GM21381 (cell line): Measurements from ENCODE around the gene H2AZ1.
"Not testable (repeated sequence)": the region's sequence is repeated elsewhere in the genome, so short reads cannot be mapped to it uniquely, and the experiment has no call there.

Experiments
- ATAC-seq: cut with Tn5 transposase; IDR thresholded peaks from one replicate; pipeline ENCODE4 v1.9.1; 2021; ENCODE audit warnings: mild to moderate bottlenecking, moderate library complexity; ENCODE audit not compliant: unreplicated experiment

H2AZ1 gene

DNA sequence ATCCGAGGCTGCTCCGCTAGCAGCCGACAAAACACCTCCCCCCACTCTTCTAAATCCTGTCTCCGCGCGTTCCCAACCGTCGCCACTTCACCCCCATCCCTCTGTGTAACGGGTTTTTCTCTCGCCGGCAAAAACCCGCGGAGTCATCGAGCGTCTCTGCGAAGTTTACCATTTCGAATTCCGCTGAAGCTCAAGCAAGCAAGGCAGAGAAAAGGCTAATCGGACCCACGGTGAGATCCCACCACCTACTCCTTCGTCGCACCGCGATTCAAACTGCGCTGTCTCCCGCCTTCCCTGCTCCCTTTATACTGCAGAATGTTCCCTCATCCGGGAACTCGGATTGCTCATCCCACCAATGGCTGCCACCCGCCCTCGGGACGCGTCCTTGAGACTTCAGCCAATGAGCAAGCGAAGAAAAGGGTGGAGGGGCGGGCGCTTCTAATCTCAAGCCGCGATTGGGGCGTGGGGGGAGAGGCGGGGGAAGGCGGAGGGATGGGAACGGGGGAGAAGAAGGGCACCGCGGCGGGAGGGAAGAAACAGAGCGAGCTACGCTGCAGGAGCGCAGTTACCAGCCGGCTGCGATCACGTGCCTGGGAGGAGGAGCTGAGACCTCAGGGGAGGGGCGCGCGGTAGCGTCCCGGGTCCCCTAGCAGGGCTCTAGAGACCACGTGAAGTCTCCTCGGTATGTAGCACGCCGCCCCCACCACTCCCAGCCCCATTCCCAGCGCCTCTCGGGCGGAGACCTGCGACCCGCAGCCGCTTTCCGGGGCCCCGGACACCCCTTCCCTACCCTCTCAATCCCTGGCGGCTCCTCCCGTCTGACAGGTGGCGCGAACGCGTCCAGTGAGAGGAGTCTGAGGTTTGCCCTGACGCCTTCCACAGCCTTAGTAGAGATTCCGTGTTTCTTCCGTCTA lies at the start of gene H2AZ1:
H2AZ1 (minus strand) TSS at position 277 of the 914 bp plus-strand sequence; CDS start at position 172, 105 bp downstream.
- ATAC-seq, result peak; percentile 54

DNA sequence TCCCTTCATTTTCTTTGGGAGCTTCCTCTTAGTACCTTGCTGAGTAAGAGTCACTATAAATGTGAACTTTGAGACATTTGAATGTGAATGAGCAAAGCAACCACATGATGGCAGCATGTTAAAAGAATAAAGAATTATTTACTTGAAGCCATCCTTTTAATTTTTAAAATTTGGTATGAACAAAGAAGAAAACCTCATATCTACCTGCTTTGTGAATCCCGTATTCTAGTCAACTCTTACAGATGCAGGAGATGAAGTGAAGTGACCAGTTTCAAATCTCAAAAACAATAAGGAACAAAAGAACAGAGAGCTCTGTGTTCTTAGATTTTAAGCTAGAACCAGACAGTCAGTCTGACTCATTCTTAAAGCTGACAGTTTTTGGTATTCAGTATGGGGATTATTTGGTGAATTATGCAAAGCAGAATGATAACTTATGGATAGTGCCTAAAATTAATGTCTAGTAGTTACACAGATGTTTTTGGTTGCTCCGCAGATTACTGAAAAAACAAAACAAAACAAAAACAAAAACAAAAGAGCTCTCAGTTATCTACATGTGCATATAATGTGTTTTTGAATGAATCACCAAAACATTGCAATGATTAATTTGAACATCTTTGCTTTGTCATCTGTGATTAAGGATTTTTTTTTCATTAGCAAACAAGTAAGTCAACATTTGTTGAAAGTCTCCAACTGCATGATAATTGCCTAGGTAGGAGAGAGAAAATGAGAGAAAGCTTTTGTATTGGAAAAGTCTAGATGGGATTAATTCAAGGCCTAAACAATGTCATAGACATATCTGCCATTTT lies 48.2 kb upstream of the H2AZ1 start:
- no peak for ATAC-seq

DNA sequence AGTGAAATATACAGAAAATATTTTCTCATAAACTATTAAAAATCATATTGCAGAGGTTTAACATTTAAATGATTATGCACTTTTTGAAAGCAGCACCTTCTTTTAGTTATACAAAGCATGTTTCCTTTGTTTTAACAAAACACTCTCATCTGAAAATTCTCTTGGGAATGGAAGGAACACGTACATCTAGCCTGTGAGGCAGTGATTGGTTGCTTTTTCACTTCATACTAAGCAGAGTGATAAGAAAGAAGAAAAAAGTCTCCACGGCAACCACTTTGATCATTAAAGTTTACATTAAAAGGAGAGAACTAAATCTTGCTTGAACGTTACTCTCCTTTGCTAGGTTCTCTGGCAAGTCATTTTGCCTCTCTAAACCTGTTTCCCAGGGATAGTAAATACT lies 41.7 kb upstream of the H2AZ1 start:
- ATAC-seq, result no peak

DNA sequence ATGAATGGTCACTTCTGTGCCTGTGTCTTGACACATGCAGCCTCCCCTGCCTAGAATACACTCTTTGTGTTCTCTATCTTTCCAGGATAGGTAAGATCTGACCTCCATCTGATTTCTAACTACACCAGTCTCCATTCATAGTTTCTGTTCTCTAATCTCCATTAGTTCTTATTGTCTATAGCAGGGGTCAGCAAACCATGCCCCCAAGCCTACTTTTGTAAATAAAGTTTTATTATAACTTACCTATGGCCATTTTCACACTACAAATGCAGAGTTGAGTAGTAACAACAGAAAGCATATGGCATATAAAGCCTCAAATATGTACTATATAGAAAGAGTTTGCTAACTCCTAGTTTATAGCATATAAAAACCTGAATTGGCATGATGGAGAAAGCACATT lies 37.6 kb upstream of the H2AZ1 start:
- no peak for ATAC-seq

DNA sequence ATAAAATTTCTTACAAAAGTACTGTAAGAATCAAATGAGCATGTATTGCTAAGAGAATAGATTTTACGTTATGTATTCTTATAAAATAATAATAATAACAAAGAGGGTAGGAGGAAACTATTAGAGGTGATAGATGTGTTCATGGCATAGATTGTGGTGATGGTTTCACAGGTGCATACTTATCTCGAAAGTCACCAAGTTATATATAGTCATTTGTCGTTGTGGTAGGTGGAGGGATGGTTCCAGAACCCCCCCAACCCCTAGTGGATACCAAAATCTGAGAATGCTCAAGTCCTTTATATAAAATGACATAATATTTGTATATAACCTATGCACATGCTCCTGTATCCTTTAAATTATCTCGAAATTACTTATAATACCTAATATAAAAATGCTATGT lies 36.7 kb upstream of the H2AZ1 start:
- ATAC-seq, result no peak

DNA sequence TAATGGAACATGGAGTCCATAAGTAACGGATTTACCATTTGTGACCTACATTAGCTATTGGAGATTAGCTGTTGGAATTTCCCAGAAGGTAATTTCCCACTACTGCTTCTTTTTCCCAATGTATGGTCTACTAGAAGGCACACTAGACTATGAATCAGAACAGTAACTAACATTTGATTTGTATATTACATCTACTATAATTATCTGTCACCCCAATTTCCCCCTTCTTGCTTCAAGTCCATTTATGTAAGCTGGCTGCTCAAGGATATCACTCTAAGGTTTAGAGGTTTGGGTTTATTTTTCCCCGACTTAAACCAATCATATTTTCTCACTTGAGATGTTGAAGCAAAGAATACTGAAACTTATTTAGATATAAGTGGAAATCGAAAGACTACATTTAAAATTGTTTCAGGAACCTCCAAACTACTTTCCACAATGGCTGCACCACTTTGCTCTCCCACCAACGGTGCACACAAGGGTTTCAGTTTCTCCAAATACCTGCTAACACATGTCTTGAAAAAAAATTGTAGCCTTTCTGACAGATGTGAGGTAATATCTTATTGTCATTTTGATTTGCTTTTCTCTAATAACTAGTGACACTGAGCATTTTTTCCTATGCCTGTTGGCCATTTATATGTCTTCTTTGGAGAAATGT lies 33.3 kb upstream of the H2AZ1 start:
- no peak for ATAC-seq

DNA sequence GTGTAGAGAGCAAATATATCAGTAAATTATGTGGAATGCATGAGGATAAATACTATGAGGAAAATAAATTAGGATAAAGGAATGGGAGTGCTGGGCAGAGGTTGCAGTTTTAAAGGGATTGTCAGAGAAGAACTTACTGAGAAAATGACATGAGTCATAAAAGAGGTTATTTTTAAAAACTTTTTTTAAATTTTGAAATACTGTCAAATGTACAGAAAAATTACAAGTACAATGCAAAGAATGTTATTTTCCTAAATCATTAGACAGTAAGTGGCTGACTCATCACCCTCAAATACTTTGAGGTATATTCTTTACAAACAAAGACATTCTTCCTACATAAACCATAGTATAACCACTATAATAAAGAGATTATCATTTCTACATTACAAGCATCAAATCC lies 29.8 kb upstream of the H2AZ1 start:
- no peak for ATAC-seq

DNA sequence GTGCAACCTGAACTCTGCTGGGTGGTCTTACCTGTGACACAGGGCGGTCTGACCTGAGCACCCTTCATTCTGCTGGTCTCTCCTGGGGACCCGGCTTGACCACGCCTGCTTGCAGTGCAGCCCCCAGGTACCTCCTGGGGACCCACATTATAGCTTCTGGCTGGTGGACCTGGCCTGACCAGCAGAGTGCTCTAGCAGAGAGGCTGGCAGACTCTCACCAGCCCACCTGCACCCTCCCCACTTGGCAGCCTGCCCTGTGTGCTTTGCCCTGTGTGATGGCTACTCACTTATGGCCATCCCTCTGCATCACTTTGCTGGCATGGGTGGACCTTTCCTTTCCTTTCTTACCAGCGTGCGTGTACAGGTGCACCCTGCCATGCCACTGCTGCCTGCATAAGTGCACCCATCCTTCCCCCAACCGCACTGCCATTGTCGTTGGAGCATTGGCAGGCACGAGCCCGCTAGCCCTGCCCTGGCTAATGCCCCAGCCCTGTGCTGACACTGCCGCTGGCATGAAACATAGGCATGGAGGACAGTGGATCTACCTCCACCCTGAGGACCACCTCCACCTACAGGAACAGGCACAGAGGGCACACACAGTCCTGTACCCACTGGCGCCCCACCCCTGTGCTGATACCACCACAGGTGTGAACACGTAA lies 21.5 kb upstream of the H2AZ1 start:
- ATAC-seq, result no peak

DNA sequence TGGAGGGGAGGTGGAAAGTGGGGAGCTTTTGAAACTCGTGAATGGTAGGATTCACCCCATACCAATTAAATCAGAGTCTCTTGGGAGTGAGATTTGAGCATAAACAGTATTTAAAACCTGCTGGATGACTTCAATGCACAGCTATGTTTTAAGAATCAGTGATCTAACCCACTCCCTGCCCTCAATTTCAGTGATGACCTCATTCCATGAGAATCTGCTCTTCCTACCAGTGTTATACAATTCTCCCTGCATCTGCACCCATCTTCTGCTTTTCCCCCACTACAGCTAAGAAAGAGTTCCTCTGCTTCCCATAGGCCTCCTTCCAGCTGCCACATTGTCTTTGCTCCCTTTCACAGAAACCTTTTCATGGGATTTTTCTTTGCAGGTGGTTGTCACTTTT lies 18.3 kb upstream of the H2AZ1 start:
- no peak for ATAC-seq

DNA sequence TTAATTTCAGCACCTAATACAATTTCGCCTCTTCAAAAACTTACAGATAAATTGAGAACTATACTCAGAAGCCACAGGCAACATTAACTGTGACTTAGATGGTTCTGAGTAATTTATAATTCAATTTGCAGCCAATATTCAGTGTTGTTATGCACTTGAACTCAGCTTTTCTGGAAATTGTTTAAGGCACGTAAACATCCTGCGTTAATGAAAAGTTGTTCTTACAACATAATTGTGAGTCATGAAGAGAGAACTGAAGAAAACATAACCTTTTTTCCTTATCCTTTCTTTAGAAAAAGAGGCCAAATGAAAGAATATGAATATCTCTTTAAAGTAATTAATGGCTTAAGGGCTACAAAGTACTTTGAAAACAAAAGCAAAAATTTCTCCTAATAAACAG lies 16.6 kb upstream of the H2AZ1 start:
- ATAC-seq, result no peak

DNA sequence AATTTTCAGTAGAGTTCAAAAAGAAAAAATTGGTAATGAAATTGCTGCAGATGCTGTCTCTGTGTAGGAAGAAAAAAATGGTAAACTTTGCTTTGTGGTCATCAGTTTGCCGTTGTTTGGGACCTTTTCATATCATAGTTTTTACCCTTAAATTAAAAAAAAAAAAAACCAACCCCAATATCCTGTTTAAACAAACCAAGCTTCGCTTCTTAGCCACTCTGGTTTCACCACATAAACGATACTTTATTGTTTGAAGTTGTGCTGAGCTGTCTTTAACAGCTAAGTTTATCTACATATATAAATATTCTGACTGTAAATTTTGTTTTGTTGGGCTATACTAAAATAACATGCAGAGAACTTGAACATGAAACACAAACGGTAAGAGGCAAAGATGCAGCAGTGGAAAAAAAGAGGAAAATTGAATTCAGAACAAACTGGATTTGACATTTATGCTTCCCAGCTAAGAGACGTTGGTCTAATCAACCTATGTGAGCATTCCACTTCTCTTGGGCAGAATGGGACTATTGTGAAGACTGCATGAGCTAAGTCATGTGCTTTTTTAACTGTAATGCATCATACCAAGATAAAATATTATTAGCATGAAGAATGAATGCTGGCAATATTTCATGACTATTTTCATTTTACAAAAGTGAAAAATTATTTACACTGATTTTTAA lies 15.7 kb upstream of the H2AZ1 start:
- no peak for ATAC-seq

DNA sequence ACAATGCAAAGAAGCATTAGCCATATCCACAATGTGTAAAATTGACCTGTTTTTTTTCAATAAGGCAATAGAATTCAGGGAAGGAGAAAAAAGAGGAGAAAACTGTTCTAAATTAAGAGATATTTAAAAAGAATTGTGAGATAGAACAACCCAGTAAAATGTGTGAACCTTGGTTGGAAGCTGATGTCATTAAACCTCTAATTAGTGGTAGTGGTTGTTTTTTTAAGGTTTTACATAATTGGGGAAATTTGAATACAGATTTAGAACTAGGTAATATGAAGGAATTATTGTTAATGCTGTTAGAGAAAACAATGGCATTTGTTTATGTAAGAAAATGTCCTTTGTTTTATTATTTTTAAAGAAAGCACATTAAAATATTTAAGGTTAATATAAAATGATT lies 15.1 kb upstream of the H2AZ1 start:
- ATAC-seq, result no peak

DNA sequence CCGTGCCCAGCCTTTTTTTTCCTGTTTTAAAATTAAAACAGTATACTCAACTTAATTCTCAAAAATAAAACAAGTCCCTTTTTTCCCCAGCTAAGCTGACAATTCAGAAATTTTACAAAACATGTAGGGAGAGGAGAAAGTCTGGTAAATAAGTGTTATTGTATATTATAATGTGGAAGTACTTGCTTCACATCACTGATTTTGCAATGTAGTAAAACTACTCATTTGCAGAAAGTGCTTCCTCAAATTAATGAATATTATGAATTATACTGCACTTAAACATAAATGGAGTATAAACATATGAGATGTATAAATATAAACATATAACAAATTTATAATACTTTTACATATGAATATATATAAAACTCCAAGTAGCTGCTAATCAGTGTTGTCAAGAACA lies 11.6 kb upstream of the H2AZ1 start:
- no peak for ATAC-seq

DNA sequence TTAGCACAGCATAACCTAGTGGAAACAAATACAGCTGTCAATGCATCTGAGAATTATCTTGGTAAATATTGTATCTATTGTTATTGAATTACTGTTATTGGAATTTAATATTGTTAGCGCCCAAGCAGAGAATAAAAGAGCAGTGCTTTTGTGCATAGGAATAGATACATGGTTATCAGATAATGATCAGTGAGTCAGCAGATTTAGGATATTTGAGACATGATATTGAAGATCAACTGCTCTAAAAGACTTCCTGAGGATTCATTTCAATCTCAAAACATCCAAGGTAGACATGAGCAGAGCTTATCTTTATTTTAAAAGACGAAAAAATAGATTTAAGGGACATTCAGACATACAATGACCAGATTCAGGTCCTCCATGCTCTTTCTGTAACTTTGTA lies 10.6 kb upstream of the H2AZ1 start:
- no peak for ATAC-seq

DNA sequence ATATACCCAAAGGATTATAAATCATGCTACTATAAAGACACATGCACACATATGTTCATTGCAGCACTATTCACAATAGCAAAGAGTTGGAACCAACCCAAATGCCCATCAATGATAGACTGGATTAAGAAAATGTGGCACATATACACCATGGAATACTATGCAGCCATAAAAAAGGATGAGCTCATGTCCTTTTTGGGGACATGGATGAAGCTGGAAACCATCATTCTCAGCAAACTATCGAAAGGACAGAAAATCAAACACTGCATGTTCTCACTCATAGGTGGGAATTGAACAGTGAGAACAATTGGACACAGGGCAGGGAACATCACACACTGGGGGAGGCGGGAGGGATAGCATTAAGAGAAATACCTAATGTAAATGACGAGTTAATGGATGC lies 8.1 kb upstream of the H2AZ1 start:
- ATAC-seq, result not testable (repeated sequence)

DNA sequence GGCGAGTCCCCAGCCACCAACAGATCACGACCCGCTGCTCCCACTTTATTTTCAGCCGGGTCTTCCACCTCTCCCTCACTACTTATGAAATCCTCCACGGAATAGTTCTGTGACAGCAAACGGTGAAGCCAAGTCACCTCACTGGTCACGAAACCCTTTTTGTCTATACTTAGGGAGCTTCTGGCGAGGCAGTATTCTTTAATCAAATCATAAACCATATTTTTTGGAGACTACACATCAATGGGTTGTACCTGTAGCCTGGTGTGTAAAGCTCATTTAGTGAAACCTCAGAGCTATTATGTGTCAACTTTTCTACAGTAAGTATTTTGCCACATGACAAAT lies 809 bp upstream of the H2AZ1 start:
- ATAC-seq, result no peak

DNA sequence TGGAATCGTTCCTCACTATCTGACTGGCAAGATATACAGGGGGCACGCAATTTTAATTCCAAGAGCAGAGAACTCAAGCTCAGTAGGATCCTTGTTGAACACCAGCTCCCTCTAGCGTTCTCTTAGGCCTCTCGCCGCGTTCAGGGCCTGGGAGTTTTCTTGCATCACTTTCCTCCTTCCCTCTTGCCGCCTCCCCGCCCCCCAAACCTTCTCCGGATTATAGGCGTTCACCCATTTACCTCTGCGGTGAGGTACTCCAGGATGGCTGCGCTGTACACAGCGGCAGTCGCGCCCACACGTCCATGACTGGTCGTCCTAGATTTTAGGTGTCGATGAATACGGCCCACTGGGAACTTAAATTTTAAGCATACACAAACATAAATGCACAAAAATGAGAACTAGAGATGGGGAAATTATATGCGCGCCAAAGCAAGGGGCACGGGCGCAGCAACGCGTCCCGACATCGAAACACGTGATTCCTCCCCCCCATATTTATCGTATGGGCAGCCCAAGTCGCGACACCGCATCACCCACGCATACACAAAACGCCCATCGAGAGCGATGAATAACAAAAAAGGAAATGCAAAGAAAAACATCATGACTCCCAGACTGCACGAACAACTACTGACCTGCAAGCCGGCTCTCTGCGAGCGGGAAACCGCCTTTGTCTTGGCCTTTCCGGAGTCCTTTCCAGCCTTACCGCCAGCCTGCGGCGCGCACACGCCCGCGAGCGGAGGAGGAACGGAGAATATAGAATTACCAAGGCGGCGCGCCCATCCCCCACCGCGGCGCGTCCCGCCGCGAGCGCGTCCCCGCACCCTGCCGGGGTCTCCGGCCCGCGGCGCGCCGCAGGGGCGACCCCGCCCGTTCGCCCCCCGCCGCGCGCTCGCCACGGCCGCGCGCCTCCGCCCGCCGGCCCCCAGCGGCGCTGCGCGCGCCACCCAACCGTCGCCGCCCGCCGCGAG lies 759 bp downstream of the H2AZ1 start:
- ATAC-seq, result peak; percentile 20

DNA sequence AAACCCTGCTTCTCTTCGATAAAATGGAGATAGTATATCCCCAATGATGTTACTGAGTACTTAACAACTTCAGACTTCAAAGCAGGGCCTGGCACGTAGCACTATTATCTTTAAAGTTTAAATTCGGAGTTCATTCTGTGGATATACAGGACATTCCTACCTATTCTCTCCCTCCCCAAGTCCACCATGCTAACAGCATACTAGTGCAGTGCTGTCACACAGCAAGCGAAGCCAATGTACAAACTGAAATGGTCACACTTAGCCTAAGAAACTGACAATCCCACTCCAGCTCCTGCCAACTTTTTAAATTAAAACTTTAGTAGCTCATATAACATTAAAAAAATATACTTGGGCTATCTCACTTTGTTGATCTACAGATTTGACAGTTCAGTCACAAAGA lies 2.5 kb downstream of the H2AZ1 start:
- no peak for ATAC-seq

DNA sequence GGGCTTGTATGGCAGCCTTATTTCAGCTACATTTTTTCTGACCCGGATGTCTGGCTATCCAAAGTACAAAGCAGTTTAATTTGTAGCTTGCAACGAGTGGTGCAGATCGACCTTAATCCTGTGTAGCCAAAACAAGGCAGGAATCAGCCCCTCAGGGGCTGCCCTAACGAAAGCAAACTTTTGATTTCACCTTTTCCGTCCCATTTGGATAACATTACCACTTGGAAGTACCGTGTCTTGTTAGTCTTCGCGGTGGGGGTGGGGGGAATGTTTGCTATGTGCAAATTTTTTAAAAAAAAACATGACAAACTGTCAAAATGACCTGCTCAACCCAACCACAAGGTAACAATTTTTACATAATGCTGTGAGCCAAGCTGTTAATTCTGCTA lies 2.9 kb downstream of the H2AZ1 start:
- ATAC-seq, result no peak
